COR-L47 (cell line): Measurements from ENCODE around the gene CHD9.
A peak's percentile ranks its signal among the peaks of the same experiment; 100 is the strongest.
"Not testable (repeated sequence)": the region's sequence is repeated elsewhere in the genome, so short reads cannot be mapped to it uniquely, and the experiment has no call there.

Experiments
- DNase-seq: peaks from one replicate; lab custom pipeline; 2025; lab: John Stamatoyannopoulos, UW

The CHD9 gene

GRCh38 chr16:53207810-53208752, 153.3 kb downstream of the CHD9 start:
- peak; percentile 81 for DNase-seq

- no peak for DNase-seq
Measured at GRCh38 chr16:53209429-53209828, 154.6 kb downstream of the CHD9 start.

- DNase-seq, result no peak
Measured at GRCh38 chr16:53209877-53210276, 155.1 kb downstream of the CHD9 start.

- DNase-seq, result no peak
Measured at GRCh38 chr16:53211253-53211652, 156.5 kb downstream of the CHD9 start.

GRCh38 chr16:53212893-53213223, 158.1 kb downstream of the CHD9 start:
- no peak for DNase-seq

- DNase-seq, result no peak
Measured at GRCh38 chr16:53213542-53213941, 158.8 kb downstream of the CHD9 start.

- no peak for DNase-seq
Measured at GRCh38 chr16:53216798-53217197, 162.0 kb downstream of the CHD9 start.

GRCh38 chr16:53219371-53219770, 164.6 kb downstream of the CHD9 start:
- DNase-seq, result no peak

GRCh38 chr16:53219795-53220454, 165.1 kb downstream of the CHD9 start:
- no peak for DNase-seq

- no peak for DNase-seq
Measured at GRCh38 chr16:53220585-53220984, 165.8 kb downstream of the CHD9 start.

GRCh38 chr16:53224951-53225533, 170.3 kb downstream of the CHD9 start:
- no peak for DNase-seq

GRCh38 chr16:53232826-53233529, 178.2 kb downstream of the CHD9 start:
- no peak for DNase-seq

- DNase-seq, result no peak
Measured at GRCh38 chr16:53234836-53235235, 180.0 kb downstream of the CHD9 start.

GRCh38 chr16:53235851-53236250, 181.1 kb downstream of the CHD9 start:
- no peak for DNase-seq

- no peak for DNase-seq
Measured at GRCh38 chr16:53249331-53249730, 194.5 kb downstream of the CHD9 start.

GRCh38 chr16:53257001-53257400, 202.2 kb downstream of the CHD9 start:
- no peak for DNase-seq

- DNase-seq, result no peak
Measured at GRCh38 chr16:53258809-53259208, 204.0 kb downstream of the CHD9 start.

GRCh38 chr16:53261276-53261675, 206.5 kb downstream of the CHD9 start:
- DNase-seq, result no peak

GRCh38 chr16:53262645-53263044, 207.9 kb downstream of the CHD9 start:
- DNase-seq, result no peak

GRCh38 chr16:53266156-53266555, 211.4 kb downstream of the CHD9 start:
- DNase-seq, result no peak

GRCh38 chr16:53278498-53278897, 223.7 kb downstream of the CHD9 start:
- not testable (repeated sequence) for DNase-seq

- no peak for DNase-seq
Measured at GRCh38 chr16:53281280-53281679, 226.5 kb downstream of the CHD9 start.
